Measurements from ENCODE around the gene UBXN11. TPM values are rescaled to one million over a fixed set of nuclear protein-coding genes. Genes with fewer than 3 reads are reported as not detected.
"Not testable (repeated sequence)": the region's sequence is repeated elsewhere in the genome, so short reads cannot be mapped to it uniquely, and the experiment has no call there.

The UBXN11 gene
- polyA plus RNA-seq, 3 donors, result 13.1 to 19.1 (median 16.9) TPM

DNA sequence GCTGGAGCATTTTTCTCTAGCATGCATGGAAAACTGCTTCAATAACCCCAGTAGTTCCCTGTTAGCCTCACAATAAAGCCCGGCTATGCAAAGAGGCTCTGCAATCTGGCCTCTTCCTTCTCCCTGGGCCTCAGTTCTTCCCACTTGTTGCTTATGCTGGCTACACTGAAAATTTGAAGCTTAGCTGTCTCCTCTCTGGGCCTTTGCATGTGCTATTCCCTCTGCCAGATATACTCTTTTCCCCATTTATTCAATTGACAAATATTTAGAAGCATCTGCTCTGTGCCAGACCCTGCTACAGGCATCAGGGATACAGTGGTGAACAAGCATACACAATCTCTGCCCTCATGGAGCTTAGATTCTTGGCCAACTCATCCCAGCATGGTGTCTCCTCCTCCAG lies 32.2 kb upstream of the UBXN11 start:
- H3K27ac ChIP-seq (ENCODE audit: low read depth, low read length), result no peak overlapping the region
- 60 to 85% (median 74%) methylated on average over 1 of the region's 1 CpG for WGBS, 3 donors

DNA sequence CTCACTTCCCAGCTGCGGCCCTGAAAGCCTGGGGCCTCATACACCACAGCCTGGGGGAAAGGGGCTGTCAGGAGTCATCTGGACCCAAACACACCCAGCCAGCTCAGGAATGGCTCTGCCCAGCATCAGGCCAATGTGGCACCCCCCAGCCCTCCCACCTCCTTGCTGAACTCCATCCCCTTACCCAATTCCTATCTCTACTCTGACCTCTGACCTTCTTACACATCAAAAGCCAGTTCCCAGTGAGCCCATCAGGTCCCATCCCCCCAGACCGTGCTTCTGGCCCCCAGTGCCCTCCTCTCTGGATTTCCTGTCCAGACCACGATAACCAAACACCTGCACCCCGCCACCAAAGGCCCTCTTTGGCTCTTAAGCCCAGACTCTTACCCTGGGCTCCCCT lies 31.2 kb upstream of the UBXN11 start:
- WGBS, 3 donors, result 67 to 72% (median 70%) methylated on average over 4 of the region's 4 CpGs

DNA sequence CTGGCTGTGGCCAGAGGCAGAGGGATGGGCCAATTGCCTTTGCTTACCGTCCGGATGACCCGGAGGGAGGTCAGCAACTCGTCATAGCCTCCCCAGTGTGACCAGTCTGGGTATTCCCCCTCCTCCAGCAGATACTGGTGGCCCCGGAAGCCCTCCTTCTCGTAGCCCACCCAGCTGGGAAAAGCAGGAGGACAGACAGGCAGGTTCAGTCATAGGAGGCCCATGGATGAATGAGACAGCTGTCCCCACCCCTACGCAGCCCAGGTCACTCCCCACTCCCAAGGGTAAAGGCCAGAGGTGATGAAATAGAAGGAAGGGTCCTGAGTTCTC lies 30.7 kb upstream of the UBXN11 start:
- 83 to 93% (median 88%) methylated on average over 7 of the region's 7 CpGs for WGBS, 3 donors
- no peak overlapping the region for H3K27ac ChIP-seq (ENCODE audit: low read depth, low read length)

More for the DNA sequence above, 31.2 kb upstream of the UBXN11 start:
- H3K27ac ChIP-seq (ENCODE audit: low read depth, low read length), result no peak overlapping the region

DNA sequence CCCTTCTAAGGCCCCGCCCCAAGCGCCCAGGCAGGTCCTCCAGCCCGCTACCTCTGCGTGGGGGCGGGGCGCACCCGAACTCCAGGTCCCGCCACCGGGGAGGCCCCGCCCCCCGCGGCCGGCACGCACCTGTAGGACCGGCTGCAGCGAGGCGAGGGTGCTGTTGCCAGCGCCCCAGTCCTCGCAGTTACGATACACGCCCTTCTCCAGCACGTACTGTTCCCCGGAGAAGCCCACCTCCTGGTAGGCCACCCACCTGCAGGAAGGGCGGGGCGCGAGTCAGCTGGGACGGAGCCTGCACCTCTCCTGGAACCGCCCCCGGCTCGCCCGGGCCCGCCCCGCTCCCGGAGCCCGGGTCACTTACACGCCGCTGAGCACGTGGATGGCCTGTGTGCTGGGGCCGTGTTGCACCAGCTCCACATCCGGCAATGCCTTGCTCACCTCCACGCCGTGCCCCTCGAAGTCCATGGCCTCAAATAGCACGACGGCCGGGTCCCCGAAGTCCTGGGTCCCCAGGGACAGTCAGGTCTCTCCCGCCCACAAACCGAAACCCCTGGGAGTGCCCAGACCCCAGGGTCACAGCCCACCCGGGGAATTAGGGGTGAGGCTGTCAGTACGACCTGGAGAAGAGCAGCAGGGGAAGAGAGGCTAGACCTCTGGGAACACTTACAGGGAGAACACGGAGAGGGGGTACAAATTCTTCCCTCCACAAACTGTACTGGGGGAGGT lies 30.2 kb upstream of the UBXN11 start:
- no peak overlapping the region for H3K27ac ChIP-seq (ENCODE audit: low read depth, low read length)
- 12 to 14% (median 12%) methylated on average over 49 to 52 of the region's 52 CpGs for WGBS, 3 donors

DNA sequence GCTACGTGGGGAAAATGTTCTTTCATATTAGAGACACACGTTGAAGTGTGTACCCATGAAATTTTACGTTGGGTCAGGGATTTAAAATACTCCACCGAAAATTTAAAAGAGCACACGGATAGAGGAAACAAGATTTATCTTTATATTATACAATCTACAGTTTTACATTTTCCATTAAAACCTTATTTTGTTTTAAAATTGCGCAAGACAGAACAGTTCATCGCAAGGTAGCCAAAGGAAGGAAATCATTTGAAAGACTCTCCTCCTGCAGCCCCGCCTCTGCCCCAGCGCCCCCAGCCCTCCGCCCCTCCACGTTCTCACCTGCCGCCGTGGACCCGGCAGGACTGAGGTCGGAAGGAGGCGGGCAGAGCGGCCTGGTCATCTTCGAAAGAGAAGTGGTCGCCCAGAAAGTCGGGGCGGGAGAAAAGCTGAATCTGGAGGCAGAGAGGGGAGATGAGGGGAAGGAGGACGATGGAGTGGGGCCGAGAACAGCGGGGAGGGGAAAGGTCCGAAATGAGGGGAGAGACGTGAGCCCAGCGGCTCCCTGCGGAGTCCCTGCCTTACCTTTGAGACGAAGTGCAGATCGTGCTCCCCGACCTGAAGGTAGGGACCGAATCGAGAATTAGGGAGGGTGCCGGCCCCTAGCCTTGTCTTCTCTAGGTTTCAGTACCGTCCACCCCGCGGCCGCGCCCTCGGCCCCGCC lies 29.5 kb upstream of the UBXN11 start:
- H3K27ac ChIP-seq (ENCODE audit: low read depth, low read length), result no peak overlapping the region
- WGBS, 3 donors, result 3 to 4% (median 4%) methylated on average over 41 of the region's 41 CpGs

DNA sequence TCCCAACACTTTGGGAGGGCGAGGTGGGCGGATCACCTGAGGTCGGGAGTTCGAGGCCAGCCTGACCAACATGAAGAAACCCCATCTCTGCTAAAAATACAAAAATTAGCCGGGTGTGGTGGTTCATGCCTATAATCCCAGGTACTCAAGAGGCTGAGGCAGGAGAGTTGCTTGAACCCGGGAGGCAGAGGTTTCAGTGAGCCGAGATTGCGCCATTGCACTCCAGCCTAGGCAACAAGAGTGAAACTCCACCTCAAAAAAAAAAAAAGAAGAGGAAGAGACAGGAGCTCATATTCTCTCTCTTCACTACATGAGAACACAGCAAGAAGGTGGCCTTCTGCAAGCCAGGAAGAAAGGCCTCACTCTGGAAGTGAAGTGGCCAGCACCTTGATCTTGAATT lies 26.9 kb upstream of the UBXN11 start:
- 79 to 95% (median 85%) methylated on average over 8 of the region's 8 CpGs for WGBS, 3 donors

DNA sequence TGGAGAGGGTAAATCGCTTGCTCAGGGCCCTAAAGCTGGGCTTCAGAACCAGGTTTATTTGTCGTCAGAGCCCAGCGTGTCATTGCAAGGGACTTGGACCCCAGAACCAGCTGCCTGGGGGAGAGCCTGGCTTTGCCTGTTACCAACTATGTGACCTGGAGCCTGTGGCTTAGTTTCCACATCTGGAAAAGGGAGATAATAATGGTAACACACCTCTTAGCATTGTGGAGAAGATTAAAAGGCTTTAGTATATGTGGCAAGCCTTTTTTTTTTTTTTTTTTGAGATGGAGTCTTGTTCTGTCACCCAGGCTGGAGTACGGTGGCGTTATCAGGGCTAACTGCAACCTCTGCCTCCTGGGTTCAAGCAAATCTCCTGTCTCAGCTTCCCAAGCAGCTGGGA lies 23.8 kb upstream of the UBXN11 start:
- 85 to 92% (median 85%) methylated on average over 5 of the region's 5 CpGs for WGBS, 3 donors
- H3K27ac ChIP-seq (ENCODE audit: low read depth, low read length), result no peak overlapping the region

More for the DNA sequence above, 26.9 kb upstream of the UBXN11 start:
- not testable (repeated sequence) for H3K27ac ChIP-seq (ENCODE audit: low read depth, low read length)

DNA sequence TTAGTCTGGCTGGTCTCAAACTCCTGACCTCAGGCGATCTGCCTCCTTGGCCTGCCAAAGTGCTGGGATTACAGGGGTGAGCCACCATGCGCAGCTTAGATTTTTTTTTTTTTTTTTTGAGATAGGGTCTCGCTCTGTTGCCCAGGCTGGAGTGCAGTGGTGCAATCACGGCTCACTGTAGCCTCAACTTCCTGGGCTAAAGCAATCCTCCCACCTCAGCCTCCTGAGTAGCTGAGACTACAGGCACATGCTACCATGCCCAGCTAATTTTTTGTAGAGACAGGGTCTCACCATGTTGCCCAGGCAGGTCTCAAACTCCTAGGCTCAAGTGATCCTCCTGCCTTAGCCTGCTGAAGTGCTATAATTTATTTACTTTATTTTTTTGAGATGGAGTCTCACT lies 22.9 kb upstream of the UBXN11 start:
- WGBS, 3 donors, result 84 to 96% (median 86%) methylated on average over 4 of the region's 4 CpGs
- H3K27ac ChIP-seq (ENCODE audit: low read depth, low read length), result not testable (repeated sequence)

DNA sequence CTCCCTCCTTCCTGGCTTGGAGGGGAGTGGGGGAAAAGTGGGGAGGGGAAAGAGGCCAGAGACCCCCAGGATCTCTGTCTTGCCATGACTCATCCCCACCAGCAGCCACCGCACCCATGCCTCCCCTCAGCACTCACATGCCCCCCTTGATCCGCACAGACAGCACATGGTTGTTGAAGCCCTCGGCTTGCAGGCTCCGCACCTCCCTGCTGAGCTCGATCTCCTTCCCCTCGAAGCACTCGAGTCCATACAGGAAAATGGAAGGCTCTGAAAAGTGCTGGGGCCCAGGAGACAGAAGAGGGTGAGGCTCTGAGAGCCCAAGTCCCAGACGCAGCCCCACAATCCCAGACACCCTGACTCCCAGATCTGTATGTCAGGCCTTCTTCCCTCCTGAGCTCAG lies 22.2 kb upstream of the UBXN11 start:
- 75 to 85% (median 79%) methylated on average over 6 to 8 of the region's 8 CpGs for WGBS, 3 donors
- no peak overlapping the region for H3K27ac ChIP-seq (ENCODE audit: low read depth, low read length)

DNA sequence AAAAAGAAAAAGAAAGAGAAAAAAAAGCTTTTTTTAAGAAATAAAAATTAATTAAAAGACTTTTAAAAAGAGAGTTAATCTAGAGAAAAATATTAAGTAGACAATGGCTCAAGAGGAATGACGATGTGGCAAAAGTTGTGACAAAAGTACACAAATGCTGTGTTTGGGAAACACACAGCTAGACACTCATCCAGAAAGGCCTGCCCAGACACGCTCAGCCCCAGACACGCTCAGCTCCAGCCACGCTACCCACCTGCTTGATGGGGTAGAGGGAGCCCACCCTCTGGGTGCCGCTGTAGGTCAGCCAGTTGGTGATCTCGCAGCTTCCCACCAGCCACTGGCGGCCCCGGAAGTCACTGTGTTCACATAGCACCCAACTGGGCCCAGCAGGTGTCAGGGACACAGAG lies 21.5 kb upstream of the UBXN11 start:
- WGBS, 3 donors, result 85 to 87% (median 86%) methylated on average over 8 of the region's 8 CpGs
- H3K27ac ChIP-seq (ENCODE audit: low read depth, low read length), result no peak overlapping the region

DNA sequence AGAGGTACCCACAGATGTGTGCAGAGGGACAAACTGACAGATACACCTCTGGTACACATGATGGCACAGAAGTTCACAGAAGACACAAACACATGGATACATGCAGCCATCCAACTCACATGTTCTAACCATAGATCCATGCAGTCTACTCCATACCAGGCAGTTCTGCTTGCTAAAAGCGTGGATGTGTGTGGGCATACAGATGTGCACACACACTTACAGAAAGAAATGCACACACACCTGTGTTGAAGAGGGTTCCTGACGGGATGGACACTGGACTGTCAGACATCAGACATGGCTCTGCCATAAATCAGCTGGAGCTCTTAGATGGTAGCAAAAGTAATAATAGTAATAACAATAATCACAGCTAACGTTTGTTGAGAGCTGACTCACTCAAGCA lies 18.1 kb upstream of the UBXN11 start:
- no peak overlapping the region for H3K27ac ChIP-seq (ENCODE audit: low read depth, low read length)
- WGBS, 3 donors, result 78 to 87% (median 79%) methylated on average over 3 of the region's 3 CpGs

DNA sequence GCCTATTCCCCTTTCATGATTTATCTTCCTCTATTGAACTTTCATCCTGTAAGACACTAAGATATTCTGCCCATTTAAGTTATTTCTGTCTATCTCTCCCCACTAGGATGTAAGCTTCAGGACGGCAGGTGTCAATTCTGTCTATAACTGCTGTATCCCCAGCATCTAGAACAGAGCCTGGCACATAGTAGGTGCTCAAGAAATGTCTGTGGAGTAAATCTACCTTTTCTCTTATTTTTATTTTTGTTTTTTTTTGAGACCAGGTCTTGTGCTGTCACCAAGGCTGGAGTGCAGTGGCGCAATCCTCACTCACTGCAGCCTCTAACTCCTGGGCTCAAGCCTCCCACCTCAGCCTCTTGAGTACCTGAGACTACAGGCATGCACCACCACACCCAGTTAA lies 16.9 kb upstream of the UBXN11 start:
- no peak overlapping the region for H3K27ac ChIP-seq (ENCODE audit: low read depth, low read length)
- 88 to 93% (median 89%) methylated on average over 2 of the region's 2 CpGs for WGBS, 3 donors

DNA sequence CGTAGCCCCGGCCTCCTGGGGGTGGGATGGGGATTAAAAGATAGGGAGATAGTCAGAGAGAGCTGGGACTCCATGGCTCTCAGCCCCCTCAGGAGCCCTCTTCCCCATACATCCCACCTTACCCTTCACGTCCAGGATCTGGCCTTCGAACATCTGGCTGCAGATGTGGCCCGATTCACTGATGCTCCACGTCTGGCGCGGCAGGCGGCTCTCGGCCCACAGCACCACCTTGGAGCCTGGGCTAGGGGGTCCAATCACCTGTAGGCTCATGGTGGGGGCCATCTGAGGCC lies 15.6 kb upstream of the UBXN11 start:
- 65 to 79% (median 72%) methylated on average over 9 to 10 of the region's 10 CpGs for WGBS, 3 donors
- H3K27ac ChIP-seq (ENCODE audit: low read depth, low read length), result no peak overlapping the region

DNA sequence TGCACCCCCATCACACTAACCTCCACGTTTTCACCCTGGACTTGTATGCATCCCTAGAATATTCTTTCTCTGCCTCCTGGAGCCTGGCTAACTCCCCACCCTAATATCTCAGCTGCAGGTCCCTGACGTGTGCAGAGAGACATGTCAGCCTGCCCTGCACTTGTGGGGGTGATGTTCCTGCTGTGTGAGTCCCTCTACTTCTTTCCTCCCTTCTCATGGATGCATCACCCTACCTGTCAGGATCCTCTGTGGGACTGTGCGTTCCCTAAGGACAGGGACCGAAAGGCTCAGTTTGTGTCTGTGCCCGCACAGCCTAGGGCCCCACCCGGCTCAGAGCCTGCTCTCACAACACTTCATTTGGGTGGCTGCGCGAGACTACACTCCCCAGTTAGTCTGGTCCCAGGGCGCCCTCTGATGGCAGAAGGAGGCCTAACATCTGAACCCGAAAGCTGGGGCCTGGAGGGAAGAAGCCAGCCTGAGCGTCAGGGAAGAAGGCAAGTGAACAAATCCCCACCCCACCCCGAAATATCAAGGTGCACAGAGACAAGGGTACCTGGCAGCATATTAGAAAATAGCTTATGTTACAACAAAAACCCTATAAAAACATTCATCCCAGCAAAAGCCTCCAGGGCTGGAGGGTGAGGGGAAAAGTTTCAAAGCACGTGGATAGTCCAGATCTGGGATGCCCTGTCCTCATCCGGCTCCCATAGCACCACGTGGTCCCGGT lies 15.0 kb upstream of the UBXN11 start:
- H3K27ac ChIP-seq (ENCODE audit: low read depth, low read length), result no peak overlapping the region

DNA sequence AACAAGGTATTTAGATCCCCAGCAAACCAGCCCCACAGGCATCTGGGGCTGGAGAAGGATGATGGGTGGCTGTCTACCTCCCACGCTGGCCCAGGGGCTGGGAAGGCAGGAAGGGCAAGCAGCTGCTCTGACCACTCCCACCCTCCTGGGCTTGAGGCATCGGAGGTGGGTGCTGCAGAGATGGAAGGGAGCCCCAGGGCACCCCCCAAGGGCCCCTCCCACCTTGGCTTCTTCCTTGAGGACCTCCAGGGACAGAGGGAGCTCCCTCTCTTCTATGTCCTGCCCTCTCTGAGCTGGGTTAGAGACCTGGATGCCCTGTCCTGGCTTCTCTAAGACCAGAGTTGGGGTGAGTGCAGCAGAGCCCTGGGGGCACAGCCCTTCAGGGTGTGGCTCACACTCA lies 14.5 kb upstream of the UBXN11 start:
- H3K27ac ChIP-seq (ENCODE audit: low read depth, low read length), result no peak overlapping the region
- 50 to 65% (median 60%) methylated on average over 2 of the region's 2 CpGs for WGBS, 3 donors

More for the DNA sequence above, 15.0 kb upstream of the UBXN11 start:
- WGBS, 3 donors, result 12 to 16% (median 16%) methylated on average over 15 to 16 of the region's 16 CpGs

DNA sequence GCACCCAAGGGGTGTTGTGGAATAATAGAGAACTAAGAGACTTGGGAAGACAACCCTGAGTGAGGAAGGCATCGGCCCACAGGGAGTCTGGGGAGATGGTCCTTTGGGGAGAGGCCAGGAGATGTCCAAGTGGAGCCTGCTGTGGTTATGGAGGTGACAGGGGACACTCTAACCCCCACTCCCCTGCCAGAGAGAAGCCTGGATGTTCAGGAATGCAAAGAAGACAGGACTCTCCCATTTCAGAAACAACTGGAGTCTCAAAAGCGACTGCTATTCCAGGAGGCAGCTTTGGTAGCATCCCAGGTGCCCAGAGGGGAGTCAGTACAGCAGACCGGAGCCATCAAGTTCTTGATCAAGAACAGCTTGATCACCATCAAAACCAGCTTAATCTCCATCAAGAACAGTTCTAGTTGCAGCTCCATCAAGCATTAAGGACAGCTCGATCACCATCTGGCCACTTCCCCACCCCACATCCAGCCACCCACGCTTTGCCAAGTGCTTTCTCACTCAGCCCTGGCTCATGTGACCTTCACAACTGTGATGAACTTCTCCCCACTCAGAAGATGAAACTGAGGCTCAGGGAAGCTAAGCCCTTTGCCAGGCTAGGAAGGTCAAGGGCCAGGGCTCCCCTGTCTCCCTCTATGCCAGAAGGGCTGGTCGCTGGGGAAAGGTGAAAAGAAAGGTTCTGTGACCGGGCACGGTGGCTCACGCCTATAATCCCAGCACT lies 12.1 kb upstream of the UBXN11 start:
- 55 to 71% (median 68%) methylated on average over 9 of the region's 9 CpGs for WGBS, 3 donors
- H3K27ac ChIP-seq (ENCODE audit: low read depth, low read length), result no peak overlapping the region

DNA sequence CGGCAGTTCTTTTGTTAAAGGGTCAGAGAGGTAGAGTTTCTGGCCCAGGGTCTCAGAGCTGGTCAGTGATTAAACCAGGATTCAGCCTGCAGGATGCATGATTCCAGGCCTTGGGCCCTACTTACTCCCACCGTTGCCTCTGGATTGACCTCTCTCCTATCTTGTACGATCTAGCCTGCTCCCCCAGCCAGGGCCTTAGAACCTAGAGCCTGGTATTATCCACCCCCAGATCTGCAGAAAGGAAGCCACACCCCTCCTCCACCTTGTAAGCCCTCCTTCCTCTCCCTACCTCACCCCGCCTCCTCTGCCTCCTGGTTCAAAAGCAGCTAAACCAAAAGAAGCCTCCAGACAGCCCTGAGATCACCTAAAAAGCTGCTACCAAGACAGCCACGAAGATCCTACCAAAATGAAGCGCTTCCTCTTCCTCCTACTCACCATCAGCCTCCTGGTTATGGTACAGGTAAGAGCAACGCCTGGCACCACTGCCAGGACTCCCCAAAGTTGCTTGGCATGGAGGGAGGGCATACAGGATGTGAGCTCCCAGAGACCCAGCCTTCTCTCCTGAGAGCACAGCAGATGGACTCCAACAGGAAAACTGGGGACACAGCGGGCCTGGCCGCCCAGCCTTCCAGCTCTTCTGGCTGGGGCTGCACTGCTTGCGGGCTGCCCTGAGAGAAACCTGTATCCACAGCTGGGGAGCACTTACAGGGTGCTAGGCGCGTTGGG lies 11.3 kb upstream of the UBXN11 start, which contains the start of gene CD52:
Gene CD52 (plus strand): TSS at position 347 of the 726 bp plus-strand sequence. CDS start 60 bp downstream, at position 407.
- H3K27ac ChIP-seq (ENCODE audit: low read depth, low read length), result no peak within 1 kb of the TSS
- WGBS, 3 donors, result 54 to 74% (median 65%) methylated on average over 12 of the region's 12 CpGs

DNA sequence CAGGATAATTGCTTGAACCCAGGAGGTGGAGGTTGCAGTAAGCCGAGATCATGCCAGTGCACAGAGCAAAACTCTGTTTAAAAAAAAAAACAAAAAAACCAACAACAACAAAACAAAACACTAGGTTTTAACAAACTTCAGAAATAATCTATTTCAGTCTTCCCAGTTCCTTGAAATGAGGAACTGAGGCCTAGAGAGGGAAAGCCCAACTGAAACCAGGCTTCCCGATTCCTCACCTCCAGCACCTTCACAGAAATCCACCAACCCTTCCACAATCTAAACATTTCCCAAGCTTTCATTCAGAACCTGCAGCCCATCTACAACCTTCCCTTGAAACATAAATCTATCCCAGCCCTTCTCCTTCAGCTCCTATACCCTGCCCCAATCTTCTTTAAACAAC lies 10.7 kb upstream of the UBXN11 start:
- H3K27ac ChIP-seq (ENCODE audit: low read depth, low read length), result no peak overlapping the region
- WGBS, 3 donors, result 65 to 88% (median 69%) methylated on average over 2 of the region's 2 CpGs
